ENCODE data around the gene OR51G1. TPM values are rescaled to one million over a fixed set of nuclear protein-coding genes. Genes with fewer than 3 reads are reported as not detected.

Gene OR51G1
- total and polyA plus RNA-seq, 2 experiments from 2014 or later = not detected

- Histone ChIP-seq H3K4me3 (no peak overlapping the region), H3K27ac (no peak overlapping the region), H3K4me1 (ENCODE audit: low read depth) (no peaks in the 10 kb centered on the region), H3K36me3 (no peaks in the 10 kb centered on the region), H3K27me3 (no peaks in the 10 kb centered on the region), H3K9me3 (ENCODE audit: low read depth) (no peaks in the 10 kb centered on the region)
- TF ChIP-seq CTCF (IDR thresholded peaks at IDR 0.05; ENCODE audit: low read depth, low read length) = no peak
- no peak for DNase-seq (ENCODE audit: low read depth in 1 of 2, low spot score in 1 of 2)
Measured at GRCh38 chr11:4886186-4886585, 38.0 kb downstream of the OR51G1 start.

- Histone ChIP-seq H3K36me3 (no peaks in the 10 kb centered on the region), H3K4me3 (no peak overlapping the region), H3K9me3 (ENCODE audit: low read depth) (no peaks in the 10 kb centered on the region), H3K27me3 (no peaks in the 10 kb centered on the region), H3K4me1 (ENCODE audit: low read depth) (no peaks in the 10 kb centered on the region), H3K27ac (no peak overlapping the region)
- no peak for TF ChIP-seq CTCF (IDR thresholded peaks at IDR 0.05; ENCODE audit: low read depth, low read length)
- DNase-seq (ENCODE audit: low read depth in 1 of 2, low spot score in 1 of 2) = no peak
Measured at GRCh38 chr11:4884361-4884760, 39.8 kb downstream of the OR51G1 start.

GRCh38 chr11:4882543-4882942 is 41.6 kb downstream of the OR51G1 start:
- no peaks in the 10 kb centered on the region for H3K36me3 ChIP-seq
- no peak overlapping the region for H3K27ac ChIP-seq
- no peak for TF ChIP-seq CTCF (IDR thresholded peaks at IDR 0.05; ENCODE audit: low read depth, low read length)
- no peaks in the 10 kb centered on the region for H3K9me3 ChIP-seq (ENCODE audit: low read depth)
- no peaks in the 10 kb centered on the region for H3K27me3 ChIP-seq
- no peaks in the 10 kb centered on the region for H3K4me1 ChIP-seq (ENCODE audit: low read depth)
- no peak overlapping the region for H3K4me3 ChIP-seq
- no peak for DNase-seq (ENCODE audit: low read depth in 1 of 2, low spot score in 1 of 2)

GRCh38 chr11:4881860-4882500 is 42.2 kb downstream of the OR51G1 start, which contains the start of gene OR51T1:
OR51T1 (plus strand) TSS chr11:4881900; CDS start chr11:4881900, 0 bp downstream.
- no peaks in the 10 kb centered on the region for H3K36me3 ChIP-seq
- DNase-seq (ENCODE audit: low read depth in 1 of 2, low spot score in 1 of 2) = no peak
- no peak for TF ChIP-seq CTCF (IDR thresholded peaks at IDR 0.05; ENCODE audit: low read depth, low read length)
- no peaks in the 10 kb centered on the region for H3K9me3 ChIP-seq (ENCODE audit: low read depth)
- H3K27me3 ChIP-seq = no peaks in the 10 kb centered on the region
- no peak within 1 kb of the TSS for H3K27ac ChIP-seq
- no peak within 1 kb of the TSS for H3K4me3 ChIP-seq
- no peaks in the 10 kb centered on the region for H3K4me1 ChIP-seq (ENCODE audit: low read depth)

GRCh38 chr11:4881188-4881587 is 43.0 kb downstream of the OR51G1 start:
- Histone ChIP-seq H3K36me3 (no peaks in the 10 kb centered on the region), H3K4me1 (ENCODE audit: low read depth) (no peaks in the 10 kb centered on the region), H3K4me3 (no peak overlapping the region), H3K9me3 (ENCODE audit: low read depth) (no peaks in the 10 kb centered on the region), H3K27ac (no peak overlapping the region), H3K27me3 (no peaks in the 10 kb centered on the region)
- DNase-seq (ENCODE audit: low read depth in 1 of 2, low spot score in 1 of 2) = no peak
- no peak for TF ChIP-seq CTCF (IDR thresholded peaks at IDR 0.05; ENCODE audit: low read depth, low read length)

Other genes with a start within 250 kb of the OR51G1 start
- gene OR51E2, start 226.5 kb downstream of the OR51G1 start, total RNA-seq = not detected in 2 replicates
- not detected in 2 replicates for gene OR51E2, start 226.5 kb downstream of the OR51G1 start, polyA plus RNA-seq
- not detected in 2 replicates for gene MMP26, start 219.6 kb downstream of the OR51G1 start, total RNA-seq
- not detected in 2 replicates for gene MMP26, start 219.6 kb downstream of the OR51G1 start, polyA plus RNA-seq
- gene OR51F1, start 154.4 kb downstream of the OR51G1 start, total RNA-seq = not detected in 2 replicates
- gene OR51F1, start 154.4 kb downstream of the OR51G1 start, polyA plus RNA-seq = not detected in 2 replicates
- gene OR52R1, start 120.0 kb downstream of the OR51G1 start, total RNA-seq = not detected in 2 replicates
- not detected in 2 replicates for gene OR52R1, start 120.0 kb downstream of the OR51G1 start, polyA plus RNA-seq
- gene OR51F2, start 103.0 kb downstream of the OR51G1 start, total RNA-seq = not detected in 2 replicates
- not detected in 2 replicates for gene OR51F2, start 103.0 kb downstream of the OR51G1 start, polyA plus RNA-seq
- not detected in 2 replicates for gene OR51S1, start 75.1 kb downstream of the OR51G1 start, total RNA-seq
- not detected in 2 replicates for gene OR51S1, start 75.1 kb downstream of the OR51G1 start, polyA plus RNA-seq
- not detected in 2 replicates for gene OR51T1, start 42.4 kb downstream of the OR51G1 start, total RNA-seq
- gene OR51T1, start 42.4 kb downstream of the OR51G1 start, polyA plus RNA-seq = not detected in 2 replicates
- gene OR51A7, start 20.6 kb downstream of the OR51G1 start, total RNA-seq = not detected in 2 replicates
- not detected in 2 replicates for gene OR51A7, start 20.6 kb downstream of the OR51G1 start, polyA plus RNA-seq
- not detected in 2 replicates for gene OR51G2, start 5.0 kb downstream of the OR51G1 start, total RNA-seq
- gene OR51G2, start 5.0 kb downstream of the OR51G1 start, polyA plus RNA-seq = not detected in 2 replicates
- gene OR51A4, start 23.3 kb upstream of the OR51G1 start, total RNA-seq = not detected in 2 replicates
- gene OR51A4, start 23.3 kb upstream of the OR51G1 start, polyA plus RNA-seq = not detected in 2 replicates
- not detected in 2 replicates for gene OR51A2, start 31.4 kb upstream of the OR51G1 start, total RNA-seq
- not detected in 2 replicates for gene OR51A2, start 31.4 kb upstream of the OR51G1 start, polyA plus RNA-seq
- not detected in 2 replicates for gene OR51L1, start 70.5 kb upstream of the OR51G1 start, total RNA-seq
- gene OR51L1, start 70.5 kb upstream of the OR51G1 start, polyA plus RNA-seq = not detected in 2 replicates
- gene OR52J3, start 122.2 kb upstream of the OR51G1 start, total RNA-seq = not detected in 2 replicates
- gene OR52J3, start 122.2 kb upstream of the OR51G1 start, polyA plus RNA-seq = not detected in 2 replicates
- not detected in 2 replicates for gene OR52E2, start 135.3 kb upstream of the OR51G1 start, total RNA-seq
- gene OR52E2, start 135.3 kb upstream of the OR51G1 start, polyA plus RNA-seq = not detected in 2 replicates
- gene OR52E1, start 145.2 kb upstream of the OR51G1 start, total RNA-seq = not detected in 2 replicates
- not detected in 2 replicates for gene OR52E1, start 145.2 kb upstream of the OR51G1 start, polyA plus RNA-seq
- gene OR52A5, start 214.0 kb upstream of the OR51G1 start, total RNA-seq = not detected in 2 replicates
- not detected in 2 replicates for gene OR52A5, start 214.0 kb upstream of the OR51G1 start, polyA plus RNA-seq
- gene OR52A1, start 230.4 kb upstream of the OR51G1 start, total RNA-seq = not detected in 2 replicates
- not detected in 2 replicates for gene OR52A1, start 230.4 kb upstream of the OR51G1 start, polyA plus RNA-seq